Measurements from ENCODE around the gene FAM209B. TPM values are rescaled to one million over a fixed set of nuclear protein-coding genes. Genes with fewer than 3 reads are reported as not detected.

FAM209B gene
- total RNA-seq, 4 donors from 2014 or later = 0.61 to 1.5 TPM; not detected in 2

DNA sequence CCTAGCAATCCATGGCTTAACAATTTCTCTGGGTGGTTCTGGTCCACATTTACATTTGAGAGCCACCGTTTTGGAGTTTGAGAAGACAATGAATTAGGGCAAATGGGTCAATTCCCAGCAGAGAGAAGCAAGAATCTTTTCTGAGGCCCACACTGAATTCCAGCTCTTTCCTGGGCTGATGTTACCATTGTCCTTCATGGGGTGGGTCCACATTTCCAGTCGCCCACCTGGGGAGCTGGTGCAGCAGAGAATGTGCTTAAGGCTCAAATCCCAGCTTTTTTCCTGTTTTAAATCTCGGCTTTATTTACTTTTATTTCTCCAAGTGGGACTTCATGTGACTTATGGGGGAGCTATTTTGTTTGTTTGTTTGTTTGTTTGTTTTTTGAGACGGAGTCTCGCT is 51.9 kb downstream of the FAM209B start:
- TF ChIP-seq CTCF (IDR thresholded peaks at IDR 0.05) (no peak), POLR2A (IDR thresholded peaks at IDR 0.05) (no peak)
- intact Hi-C loops (cut with DNase I; ENCODE audit: low total_unique reads) = no loop called here
- no peak overlapping the region for H3K4me3 ChIP-seq (ENCODE audit: low read depth, poor library complexity, severe bottlenecking)
- no peak for DNase-seq (ENCODE audit: low spot score in 2 of 2)
- WGBS, 2 donors = 85 to 92% methylated on average over 5 of the region's 5 CpGs

Other genes starting within 250 kb of the FAM209B start
- gene FAM210B, start 174.3 kb upstream of the FAM209B start, total RNA-seq = 10 to 100 TPM; 39.4 to 81.3 (median 52.3) TPM
- gene AURKA, start 141.0 kb upstream of the FAM209B start, total RNA-seq = 1 to 10 TPM; 3.9 to 8.7 (median 5.9) TPM
- 10 to 100 TPM; 29.5 to 41.4 (median 31.6) TPM for gene CSTF1, start 140.6 kb upstream of the FAM209B start, total RNA-seq
- gene CASS4, start 121.0 kb upstream of the FAM209B start, total RNA-seq = 1 to 10 TPM in 2 of 4 donors, under 1 TPM in 2; 0.61 to 2.9 (median 1.4) TPM
- 10 to 100 TPM; 37.0 to 57.8 (median 47.9) TPM for gene RTF2, start 64.6 kb upstream of the FAM209B start, total RNA-seq
- under 1 TPM in 1 of 4 donors, not detected in 3; 0.81 TPM for gene FAM209A, start 8.5 kb upstream of the FAM209B start, total RNA-seq
- gene TFAP2C, start 96.1 kb downstream of the FAM209B start, total RNA-seq = 100 to 1,000 TPM in 1 of 4 donors, 10 to 100 TPM in 3; 59.6 to 110 (median 79.8) TPM